IMR-90 (cell line): ENCODE measurements around the gene PKP4. TPM values are rescaled to one million over a fixed set of nuclear protein-coding genes. Genes with fewer than 3 reads are reported as not detected.

Source experiments
- ATAC-seq: fragments of 200-7000 bp; cut with Tn5 transposase; 2 replicates; pipeline ENCODE4 v1.9.1; 2020; ENCODE audit warnings: low read depth, mild to moderate bottlenecking, moderate library complexity
- BruUV-seq: library from RNA; stranded (reverse); fragments of 400-500 nt; replicated peaks from 2 replicates; lab custom pipeline; 2021; lab: Mats Ljungman, UMichigan
- CTCF ChIA-PET: fragments of 300-600 bp; formaldehyde crosslinking; extraction: SDS; loops from one replicate; lab custom pipeline; 2021; ENCODE audit warnings: antibody characterized with exemption; lab: Yijun Ruan, JAX
- POLR2A ChIA-PET: fragments of 300-600 bp; sonication (Branson Sonifier 250); formaldehyde crosslinking; loops from one replicate; lab custom pipeline; 2022; ENCODE audit warnings: antibody characterized with exemption; ENCODE audit not compliant: unreplicated experiment; lab: Charles Lee
- DNase-seq: peaks from one replicate; pipeline ENCODE4 v3.0.0; 2013
- H2AFZ ChIP-seq: replicated peaks from 2 replicates; pipeline ENCODE3; 2013; ENCODE audit warnings: low read length, mild to moderate bottlenecking; ENCODE audit not compliant: poor library complexity
- H2AK5ac ChIP-seq: 2 replicates; pipeline ENCODE4 v1.6.1; 2013; ENCODE audit warnings: low read depth, low read length, inconsistent platforms
- H2AK9ac ChIP-seq: replicated peaks from 2 replicates; pipeline ENCODE3; 2013; ENCODE audit warnings: mild to moderate bottlenecking, low read depth, low read length, moderate library complexity; ENCODE audit not compliant: poor library complexity
- H2BK120ac ChIP-seq: 2 replicates; pipeline ENCODE4 v1.6.1; 2013; ENCODE audit warnings: low read depth, low read length, inconsistent platforms
- H2BK15ac ChIP-seq: 3 replicates; pipeline ENCODE4 v1.6.1; 2013; ENCODE audit warnings: low read depth, low read length, inconsistent platforms
- H2BK20ac ChIP-seq: 2 replicates; pipeline ENCODE4 v1.6.1; 2013; ENCODE audit warnings: low read depth, mild to moderate bottlenecking, inconsistent platforms, low read length, moderate library complexity
- H2BK5ac ChIP-seq: 2 replicates; pipeline ENCODE4 v1.6.1; 2013; ENCODE audit warnings: mild to moderate bottlenecking, low read depth, low read length, inconsistent platforms; ENCODE audit not compliant: poor library complexity, severe bottlenecking
- H3K14ac ChIP-seq: replicated peaks from 2 replicates; pipeline ENCODE4 v1.6.1; 2013; ENCODE audit warnings: low read depth, low read length, inconsistent platforms
- H3K18ac ChIP-seq: 2 replicates; pipeline ENCODE4 v1.6.1; 2013; ENCODE audit warnings: low read depth, low read length, control low read depth
- H3K23ac ChIP-seq: 2 replicates; pipeline ENCODE4 v1.6.1; 2013; ENCODE audit warnings: low read depth, low read length, inconsistent platforms
- H3K27ac ChIP-seq: 2 replicates; pipeline ENCODE4 v1.5.1; 2013; ENCODE audit warnings: mild to moderate bottlenecking, control low read depth, low read length; ENCODE audit not compliant: insufficient read depth
- H3K27me3 ChIP-seq: 2 replicates; pipeline ENCODE4 v1.6.1; 2013; ENCODE audit warnings: low read length; ENCODE audit not compliant: control insufficient read depth, insufficient read depth
- H3K36me3 ChIP-seq: 2 replicates; pipeline ENCODE4 v1.6.1; 2013; ENCODE audit warnings: low read length, mixed read lengths; ENCODE audit not compliant: control insufficient read depth, insufficient read depth
- H3K4ac ChIP-seq: 2 replicates; pipeline ENCODE4 v1.6.1; 2013; ENCODE audit warnings: low read depth, low read length, inconsistent platforms
- H3K4me1 ChIP-seq: 2 replicates; pipeline ENCODE4 v1.6.1; 2013; ENCODE audit warnings: low read length, mixed read lengths; ENCODE audit not compliant: control insufficient read depth, insufficient read depth
- H3K4me2 ChIP-seq: 2 replicates; pipeline ENCODE4 v1.6.1; 2013; ENCODE audit warnings: low read depth, mild to moderate bottlenecking, control low read depth, low read length, moderate library complexity
- H3K4me3 ChIP-seq: 2 replicates; pipeline ENCODE4 v1.5.1; 2013; ENCODE audit warnings: low read depth, mild to moderate bottlenecking, control low read depth, low read length, moderate library complexity; ENCODE audit not compliant: insufficient read depth
- H3K56ac ChIP-seq: 2 replicates; pipeline ENCODE4 v1.6.1; 2013; ENCODE audit warnings: low read length, inconsistent platforms; ENCODE audit not compliant: insufficient read depth; ENCODE audit errors: extremely low read depth
- H3K79me1 ChIP-seq, 2 experiments: 2 replicates each; pipeline ENCODE4 v1.6.1; 2013; ENCODE audit warnings: low read length in 2 of 2, inconsistent platforms in 1 of 2, low read depth in 1 of 2
- H3K9ac ChIP-seq: 2 replicates; pipeline ENCODE4 v1.6.1; 2013; ENCODE audit warnings: low read depth, low read length, control low read depth
- H3K9me1 ChIP-seq: 2 replicates; pipeline ENCODE4 v1.6.1; 2013; ENCODE audit warnings: low read length, inconsistent platforms; ENCODE audit not compliant: insufficient read depth
- H3K9me3 ChIP-seq: 2 replicates; pipeline ENCODE4 v1.6.1; 2013; ENCODE audit warnings: low read length; ENCODE audit not compliant: control insufficient read depth, insufficient read depth
- H4K20me1 ChIP-seq: 2 replicates; pipeline ENCODE4 v1.6.1; 2013; ENCODE audit warnings: low read length, inconsistent platforms; ENCODE audit not compliant: insufficient read depth
- H4K5ac ChIP-seq: 2 replicates; pipeline ENCODE4 v1.6.1; 2013; ENCODE audit warnings: mild to moderate bottlenecking, low read depth, low read length, control low read depth
- H4K8ac ChIP-seq, 2 experiments: 2 replicates each; pipeline ENCODE4 v1.6.1; 2013; ENCODE audit warnings: low read depth in 2 of 2, low read length in 2 of 2, control low read depth in 1 of 2, inconsistent platforms in 1 of 2
- H4K91ac ChIP-seq: 2 replicates; pipeline ENCODE4 v1.6.1; 2013; ENCODE audit warnings: low read depth, low read length, inconsistent platforms; ENCODE audit not compliant: insufficient read depth
- CEBPB ChIP-seq: IDR thresholded peaks from 2 replicates; pipeline ENCODE4 v1.6.1; 2012; ENCODE audit warnings: low read depth, low read length, improper control_type of control experiment
- RCOR1 ChIP-seq: IDR thresholded peaks from 2 replicates; pipeline ENCODE4 v1.6.1; 2012; ENCODE audit warnings: mild to moderate bottlenecking, low read length, improper control_type of control experiment; ENCODE audit not compliant: insufficient replicate concordance
- dilution Hi-C: fragments of 300-500 bp; cut with HindIII; formaldehyde crosslinking; loops from one replicate; pipeline ENCODE4 v1.14.3; 2018; ENCODE audit warnings: low sequenced_read_pairs; ENCODE audit not compliant: unreplicated experiment
- in situ Hi-C: fragments of 300-500 bp; cut with MboI; formaldehyde crosslinking; loops from 3 replicates; pipeline ENCODE4 v1.14.3; 2019; ENCODE audit warnings: low sequenced_read_pairs, inconsistent platforms, mixed read lengths
- intact Hi-C: fragments of 100-400 bp; cut with micrococcal nuclease; formaldehyde crosslinking; loops from 2 replicates; pipeline ENCODE4 v1.10.0; 2022
- polyA plus RNA-seq, 3 experiments: library from polyadenylated mRNA; depleted of rRNA; stranded (reverse); fragments of >200 nt; gene quantifications; 2 replicates each; pipeline ENCODE4 v1.2.3, GENCODE V29; 2012; ENCODE audit warnings: low replicate concordance in 1 of 3
- total RNA-seq: library from RNA; depleted of rRNA; stranded (reverse); fragments of >200 nt; gene quantifications from 2 replicates; pipeline ENCODE4 v1.2.3, GENCODE V29; 2012

The PKP4 gene
- total and polyA plus RNA-seq, 2 of the 4 experiments (the other 2 are of a cell fraction): 20.1 to 37.8 TPM

DNA sequence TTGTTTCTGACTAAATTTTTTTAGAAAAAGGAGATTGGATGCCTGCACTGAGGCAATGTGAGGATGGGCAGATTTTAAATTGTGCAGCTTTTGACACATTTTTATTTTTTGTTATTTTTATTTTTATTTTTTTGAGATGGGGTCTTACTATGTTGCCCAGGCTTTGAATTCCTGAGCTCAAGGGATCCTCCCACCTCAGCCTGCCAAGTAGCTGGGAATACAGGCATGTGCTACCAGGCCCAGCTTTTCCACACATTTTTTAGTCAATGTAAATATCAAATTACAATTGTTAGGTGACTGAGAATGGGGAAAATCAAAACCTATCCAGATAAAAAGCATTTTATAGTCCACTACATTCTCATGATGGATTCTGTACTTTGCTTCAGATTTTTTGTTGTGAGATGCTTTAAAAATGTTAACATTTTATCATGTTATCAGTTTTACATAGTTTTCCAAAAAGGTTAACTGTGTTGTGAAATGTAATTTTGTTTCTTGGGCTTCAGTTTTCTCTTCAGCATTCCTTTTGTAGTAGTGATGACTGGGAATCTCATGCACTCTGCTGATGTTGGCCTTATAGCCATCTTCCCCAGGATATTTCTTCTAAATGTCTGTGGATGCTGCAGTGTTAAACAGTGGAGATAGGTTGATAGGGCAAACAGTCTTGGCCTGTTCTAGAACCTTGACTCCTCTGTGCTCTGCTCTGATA, 41.4 kb downstream of the PKP4 start:
- intact Hi-C loops (loop anchor here (2.0 to 5.0 kb wide), 2 partner anchors 39 to 41 kb away; partner anchors contain the start of genes CCDC148 and PKP4), in situ Hi-C loops (no loop called here), dilution Hi-C loops (no loop called here)
- 0 out of 2 replicates have a peak, but pooled peaks cover 4% of the 10 kb centered on the region for H4K20me1 ChIP-seq
- no peak overlapping the region for H3K4ac ChIP-seq
- H4K5ac ChIP-seq: no peak overlapping the region
- peaks cover 46 to 56% of the 10 kb centered on the region in 2 experiments for H3K79me1 ChIP-seq
- peaks cover 23% of the 10 kb centered on the region for H3K4me1 ChIP-seq
- no peak overlapping the region for H2AK9ac ChIP-seq
- no TSS peak for BruUV-seq
- H4K8ac ChIP-seq: no peak overlapping the region
- no peak overlapping the region for H3K14ac ChIP-seq
- no peaks in the 10 kb centered on the region for H3K36me3 ChIP-seq
- H3K27ac ChIP-seq: no peak overlapping the region
- no peak overlapping the region for H4K91ac ChIP-seq
- ATAC-seq (peak; percentile 33), DNase-seq (peak; percentile 54)
- H2BK120ac ChIP-seq: no peak overlapping the region
- H3K18ac ChIP-seq: no peak overlapping the region
- H3K4me2 ChIP-seq: no peak overlapping the region
- H3K4me3 ChIP-seq: no peak overlapping the region
- TF ChIP-seq RCOR1 (no peak), CEBPB (peak; percentile 24; the same call in 1 of the 2 replicates)
- H2AFZ ChIP-seq: no peak overlapping the region
- ChIA-PET POLR2A (no interaction called here), CTCF (interaction anchor here (1.1 kb wide), 1 partner anchor 8 kb away, joined by 3 read pairs; no protein-coding TSS in a partner anchor)
- H3K27me3 ChIP-seq: no peaks in the 10 kb centered on the region
- H3K9ac ChIP-seq: no peak overlapping the region
- peaks cover 12% of the 10 kb centered on the region; the same call in 1 of the 2 replicates for H3K9me1 ChIP-seq
- H2BK15ac ChIP-seq: no peak overlapping the region
- no peak overlapping the region for H3K23ac ChIP-seq
- no peak overlapping the region for H2BK5ac ChIP-seq
- H2BK20ac ChIP-seq: no peak overlapping the region
- H3K9me3 ChIP-seq: no peaks in the 10 kb centered on the region
- H2AK5ac ChIP-seq: no peak overlapping the region
- no peak overlapping the region for H3K56ac ChIP-seq
